SK-N-SH treated with all-trans-retinoic acid at 6 μM for 48 hours (cell line): Measurements from ENCODE around the gene TTC29.

Experiments
- CREB5 ChIP-seq: fragments of 250-450 bp; sonication (Bioruptor Pico); IDR thresholded peaks from 2 replicates; pipeline ENCODE4 v1.5.1; 2020; ENCODE audit warnings: low read depth, mild to moderate bottlenecking, moderate library complexity
- CSRNP3 ChIP-seq: fragments of 250-450 bp; sonication (Bioruptor Pico); IDR thresholded peaks from 2 replicates; pipeline ENCODE4 v1.5.1; 2021; ENCODE audit warnings: mild to moderate bottlenecking, moderate library complexity
- ESRRG ChIP-seq: fragments of 250-450 bp; sonication (Bioruptor Pico); IDR thresholded peaks from 2 replicates; pipeline ENCODE4 v1.6.1; 2021; ENCODE audit warnings: mild to moderate bottlenecking
- OSR1 ChIP-seq: fragments of 250-450 bp; sonication (Bioruptor Pico); IDR thresholded peaks from 2 replicates; pipeline ENCODE4 v1.8.0; 2022; ENCODE audit warnings: moderate library complexity, mild to moderate bottlenecking, inconsistent platforms
- PATZ1 ChIP-seq: fragments of 250-450 bp; sonication (Bioruptor Pico); IDR thresholded peaks from 2 replicates; pipeline ENCODE4 v1.8.0; 2020; ENCODE audit warnings: mild to moderate bottlenecking, moderate library complexity, borderline replicate concordance
- TCF4 ChIP-seq: fragments of 250-450 bp; sonication (Bioruptor Pico); IDR thresholded peaks from 2 replicates; pipeline ENCODE4 v1.8.0; 2021; ENCODE audit warnings: mild to moderate bottlenecking, moderate library complexity, borderline replicate concordance
- TSHZ2 ChIP-seq: fragments of 250-450 bp; sonication (Bioruptor Pico); IDR thresholded peaks from 2 replicates; pipeline ENCODE4 v1.5.0; 2020; ENCODE audit warnings: mild to moderate bottlenecking, moderate library complexity
- ZFP3 ChIP-seq: fragments of 250-450 bp; sonication (Bioruptor Pico); IDR thresholded peaks from 2 replicates; pipeline ENCODE4 v1.5.0; 2020; ENCODE audit warnings: mild to moderate bottlenecking, moderate library complexity
- ZFP30 ChIP-seq: fragments of 450-650 bp; formaldehyde crosslinking; IDR thresholded peaks from 2 replicates; pipeline ENCODE4 v1.5.0; 2022; ENCODE audit warnings: mild to moderate bottlenecking, moderate library complexity

- no peak for TF ChIP-seq CSRNP3
- no peak for TF ChIP-seq OSR1
- no peak for TF ChIP-seq TCF4 (CRISPR knock-in tag)
- no peak for TF ChIP-seq CREB5 (CRISPR knock-in tag)
- no peak for TF ChIP-seq ZFP30 (CRISPR knock-in tag)
- no peak for TF ChIP-seq ZFP3 (CRISPR knock-in tag)
- no peak for TF ChIP-seq TSHZ2 (CRISPR knock-in tag)
- no peak for TF ChIP-seq PATZ1 (CRISPR knock-in tag)
- TF ChIP-seq ESRRG, result no peak
Observed at GRCh38 chr4:146699910-146700309, 245.8 kb downstream of the TTC29 start.
